ENCODE data around the gene LAMA1. TPM values are rescaled to one million over a fixed set of nuclear protein-coding genes. Genes with fewer than 3 reads are reported as not detected.

The LAMA1 gene
- total RNA-seq, 2 experiments from 2014 or later: not detected

- ChIA-PET CTCF (no interaction called here), POLR2A (no interaction called here)
- H3K36me3 Mint-ChIP-seq: no peaks in the 10 kb centered on the region
- no peak overlapping the region for H3K4me3 Mint-ChIP-seq
- H3K9me3 Mint-ChIP-seq: no peaks in the 10 kb centered on the region
- H3K27ac Mint-ChIP-seq: no peak overlapping the region
- H3K27me3 Mint-ChIP-seq: no peaks in the 10 kb centered on the region
- intact Hi-C loops (cut with micrococcal nuclease): no loop called here
- DNase-seq: no peak
- no peaks in the 10 kb centered on the region for H3K4me1 Mint-ChIP-seq (ENCODE audit: low read depth)
Observed at GRCh38 chr18:7062811-7063210, 54.8 kb downstream of the LAMA1 start.

- H3K4me1 Mint-ChIP-seq (ENCODE audit: low read depth): no peaks in the 10 kb centered on the region
- DNase-seq: no peak
- CTCF ChIA-PET: no interaction called here
- intact Hi-C loops (cut with micrococcal nuclease): no loop called here
- no peak overlapping the region for H3K27ac Mint-ChIP-seq
- no peaks in the 10 kb centered on the region for H3K27me3 Mint-ChIP-seq
- H3K4me3 Mint-ChIP-seq: no peak overlapping the region
- POLR2A ChIA-PET: no interaction called here
- H3K9me3 Mint-ChIP-seq: no peaks in the 10 kb centered on the region
- no peaks in the 10 kb centered on the region for H3K36me3 Mint-ChIP-seq
Observed at GRCh38 chr18:7062236-7062635, 55.4 kb downstream of the LAMA1 start.

DNA sequence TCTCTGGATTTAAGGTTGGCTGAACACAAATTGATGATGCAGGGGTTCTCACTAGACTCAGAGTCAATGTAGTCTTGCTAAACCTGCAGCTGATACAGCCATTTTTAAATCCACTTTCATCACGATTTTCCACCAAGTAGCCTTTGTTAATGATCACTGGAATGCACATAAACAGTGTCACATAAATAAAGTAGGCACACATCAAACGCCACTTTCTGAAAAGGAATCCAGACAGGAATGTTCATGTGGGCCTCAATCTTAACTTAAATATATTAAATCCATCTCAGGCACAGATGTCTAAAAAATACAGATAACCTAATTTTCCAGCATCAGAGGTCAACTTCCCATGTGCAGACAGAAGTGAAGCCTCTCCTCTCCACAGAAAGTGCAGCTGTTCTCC lies 58.3 kb downstream of the LAMA1 start:
- Mint-ChIP-seq H3K27me3 (no peaks in the 10 kb centered on the region), H3K4me1 (ENCODE audit: low read depth) (no peaks in the 10 kb centered on the region), H3K36me3 (no peaks in the 10 kb centered on the region), H3K4me3 (no peak overlapping the region), H3K27ac (no peak overlapping the region), H3K9me3 (peaks cover 5% of the 10 kb centered on the region)
- DNase-seq: no peak
- POLR2A ChIA-PET: no interaction called here
- CTCF ChIA-PET: no interaction called here
- intact Hi-C loops (cut with micrococcal nuclease): no loop called here

DNA sequence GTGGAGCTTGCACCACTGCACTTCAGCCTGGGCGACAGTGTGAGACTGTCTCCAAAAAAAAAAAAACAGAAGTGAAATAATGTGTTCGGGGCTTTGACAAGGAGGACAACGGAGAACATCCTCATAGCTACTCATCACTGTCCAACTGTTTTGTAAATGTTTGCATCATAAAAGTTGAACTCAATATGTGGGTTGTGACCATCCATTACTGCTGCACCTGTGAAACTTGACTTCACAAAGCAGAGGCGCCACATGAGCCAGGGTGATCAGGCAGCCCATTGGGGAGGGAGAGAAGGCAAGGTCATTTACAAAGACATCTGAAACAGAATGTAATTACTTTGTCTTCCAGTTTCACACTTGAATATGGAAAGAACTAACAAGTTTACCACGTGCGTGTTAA lies 61.6 kb downstream of the LAMA1 start:
- Mint-ChIP-seq H3K27me3 (no peaks in the 10 kb centered on the region), H3K27ac (no peak overlapping the region), H3K4me1 (ENCODE audit: low read depth) (no peaks in the 10 kb centered on the region), H3K9me3 (peaks cover 5% of the 10 kb centered on the region), H3K36me3 (no peaks in the 10 kb centered on the region), H3K4me3 (no peak overlapping the region)
- ChIA-PET POLR2A (no interaction called here), CTCF (no interaction called here)
- DNase-seq: no peak
- intact Hi-C loops (cut with micrococcal nuclease): no loop called here

- intact Hi-C loops (cut with micrococcal nuclease): no loop called here
- Mint-ChIP-seq H3K4me1 (ENCODE audit: low read depth) (no peaks in the 10 kb centered on the region), H3K4me3 (no peak overlapping the region), H3K27me3 (no peaks in the 10 kb centered on the region), H3K9me3 (peaks cover 13% of the 10 kb centered on the region), H3K36me3 (no peaks in the 10 kb centered on the region), H3K27ac (no peak overlapping the region)
- POLR2A ChIA-PET: no interaction called here
- CTCF ChIA-PET: no interaction called here
- DNase-seq: no peak
Observed at GRCh38 chr18:7049951-7050350, 67.6 kb downstream of the LAMA1 start.

- no peak overlapping the region for H3K4me3 Mint-ChIP-seq
- DNase-seq: no peak
- intact Hi-C loops (cut with micrococcal nuclease): no loop called here
- no peaks in the 10 kb centered on the region for H3K27me3 Mint-ChIP-seq
- H3K4me1 Mint-ChIP-seq (ENCODE audit: low read depth): no peaks in the 10 kb centered on the region
- ChIA-PET POLR2A (no interaction called here), CTCF (no interaction called here)
- H3K36me3 Mint-ChIP-seq: no peaks in the 10 kb centered on the region
- peaks cover 13% of the 10 kb centered on the region for H3K9me3 Mint-ChIP-seq
- no peak overlapping the region for H3K27ac Mint-ChIP-seq
Observed at GRCh38 chr18:7048081-7048480, 69.5 kb downstream of the LAMA1 start.

DNA sequence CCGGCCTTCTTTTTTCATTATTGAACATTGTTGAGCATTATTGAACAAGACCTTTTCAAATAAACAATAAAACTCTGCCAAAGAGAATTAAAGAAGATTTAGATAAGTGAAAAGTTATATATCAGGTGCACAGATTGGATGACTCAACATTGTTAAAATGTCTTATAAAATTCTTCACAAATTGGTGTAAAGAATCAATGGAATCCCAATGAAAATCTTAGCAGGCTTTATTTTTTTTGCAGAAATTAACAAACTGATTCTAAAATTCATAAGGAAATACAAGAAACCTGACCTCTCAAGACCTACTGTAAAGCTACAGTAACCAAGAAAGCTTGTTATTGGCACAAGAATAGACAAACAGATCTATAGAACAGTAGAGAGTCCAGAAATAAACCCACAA lies 70.3 kb downstream of the LAMA1 start:
- Mint-ChIP-seq H3K36me3 (no peaks in the 10 kb centered on the region), H3K9me3 (peaks cover 13% of the 10 kb centered on the region), H3K27me3 (no peaks in the 10 kb centered on the region), H3K4me3 (no peak overlapping the region), H3K27ac (no peak overlapping the region), H3K4me1 (ENCODE audit: low read depth) (no peaks in the 10 kb centered on the region)
- ChIA-PET CTCF (no interaction called here), POLR2A (no interaction called here)
- DNase-seq: no peak
- intact Hi-C loops (cut with micrococcal nuclease): no loop called here

GRCh38 chr18:7038330-7038851 lies 79.2 kb downstream of the LAMA1 start:
- H3K36me3 Mint-ChIP-seq: no peaks in the 10 kb centered on the region
- POLR2A ChIA-PET: no interaction called here
- H3K4me3 Mint-ChIP-seq: no peak overlapping the region

DNA sequence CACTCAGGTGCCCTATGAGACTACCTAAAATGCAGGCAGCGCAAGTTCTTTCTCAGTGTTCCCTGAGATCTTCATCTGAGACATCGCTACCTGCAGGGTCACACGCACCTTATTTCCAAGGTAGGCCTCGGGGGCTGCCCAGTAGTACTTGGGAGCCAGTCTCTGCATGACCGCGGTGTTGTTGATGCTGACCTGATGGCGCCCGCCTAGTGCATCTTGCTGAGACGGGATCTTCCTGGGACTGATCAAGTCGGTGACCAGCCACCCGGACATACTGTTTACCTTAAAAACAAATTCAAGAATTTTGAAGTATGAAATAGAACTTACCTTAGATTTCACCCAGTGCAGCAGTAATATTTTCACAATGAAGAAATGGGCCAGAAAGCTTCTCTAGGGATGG lies 80.1 kb downstream of the LAMA1 start:
- no peak for DNase-seq
- H3K4me3 Mint-ChIP-seq: no peak overlapping the region
- POLR2A ChIA-PET: no interaction called here
- no peak overlapping the region for H3K27ac Mint-ChIP-seq
- CTCF ChIA-PET: no interaction called here
- intact Hi-C loops (cut with micrococcal nuclease): no loop called here
- H3K4me1 Mint-ChIP-seq (ENCODE audit: low read depth): no peaks in the 10 kb centered on the region
- no peaks in the 10 kb centered on the region for H3K27me3 Mint-ChIP-seq
- peaks cover 2% of the 10 kb centered on the region for H3K9me3 Mint-ChIP-seq
- H3K36me3 Mint-ChIP-seq: no peaks in the 10 kb centered on the region

More at GRCh38 chr18:7038330-7038851, 79.2 kb downstream of the LAMA1 start:
- CTCF ChIA-PET: no interaction called here
- no peak for DNase-seq
- Mint-ChIP-seq H3K27me3 (no peaks in the 10 kb centered on the region), H3K27ac (no peak overlapping the region), H3K4me1 (ENCODE audit: low read depth) (no peaks in the 10 kb centered on the region), H3K9me3 (peaks cover 2% of the 10 kb centered on the region)
- intact Hi-C loops (cut with micrococcal nuclease): no loop called here

GRCh38 chr18:7035807-7036206 lies 81.8 kb downstream of the LAMA1 start:
- Mint-ChIP-seq H3K36me3 (no peaks in the 10 kb centered on the region), H3K9me3 (peaks cover 2% of the 10 kb centered on the region), H3K4me1 (ENCODE audit: low read depth) (no peaks in the 10 kb centered on the region), H3K27me3 (no peaks in the 10 kb centered on the region), H3K4me3 (no peak overlapping the region), H3K27ac (no peak overlapping the region)
- intact Hi-C loops (cut with micrococcal nuclease): no loop called here
- no peak for DNase-seq
- ChIA-PET POLR2A (no interaction called here), CTCF (no interaction called here)

DNA sequence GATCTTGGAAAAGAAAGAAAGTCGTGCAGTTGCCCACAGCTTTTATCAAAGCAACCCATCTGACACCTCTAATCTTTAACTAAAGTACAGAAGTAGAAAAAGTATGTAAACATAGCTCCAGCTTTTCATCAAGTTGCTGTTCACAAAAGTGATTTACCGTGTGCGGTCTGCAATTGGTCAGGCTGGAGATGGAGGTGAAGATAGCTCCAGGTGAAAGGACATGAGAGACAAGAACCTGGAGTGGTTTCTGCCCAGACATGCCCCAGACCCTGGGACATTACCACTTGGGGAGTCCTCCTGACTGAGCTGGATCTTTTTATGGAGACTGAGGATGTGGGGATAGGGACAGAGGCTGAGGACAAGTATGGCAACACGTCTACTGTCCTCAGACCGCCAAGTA lies 82.7 kb downstream of the LAMA1 start:
- ChIA-PET POLR2A (no interaction called here), CTCF (no interaction called here)
- H3K27me3 Mint-ChIP-seq: no peaks in the 10 kb centered on the region

DNA sequence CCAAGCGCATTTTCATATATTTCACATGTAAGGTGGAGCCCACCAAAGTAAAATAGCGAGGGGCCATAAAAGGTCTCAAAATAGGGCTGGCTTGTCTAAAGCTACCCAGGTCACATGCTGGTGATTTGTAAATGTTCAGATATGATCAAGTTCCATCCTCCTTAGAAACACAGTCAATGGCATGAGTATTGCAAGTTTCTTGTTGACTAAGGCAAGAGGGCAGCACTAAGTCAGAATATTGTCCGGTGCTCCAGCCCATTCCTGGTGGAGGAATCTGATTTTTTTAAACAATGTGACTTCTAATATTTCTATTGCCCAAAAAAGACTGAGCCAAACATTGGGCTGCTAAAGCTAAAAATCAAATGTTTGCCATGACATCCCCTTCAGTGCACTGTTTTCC lies 85.1 kb downstream of the LAMA1 start:
- intact Hi-C loops (cut with micrococcal nuclease): no loop called here
- H3K9me3 Mint-ChIP-seq: peaks cover under 1% of the 10 kb centered on the region
- ChIA-PET POLR2A (no interaction called here), CTCF (no interaction called here)
- no peak overlapping the region for H3K4me3 Mint-ChIP-seq
- no peaks in the 10 kb centered on the region for H3K4me1 Mint-ChIP-seq (ENCODE audit: low read depth)
- DNase-seq: no peak
- H3K27ac Mint-ChIP-seq: no peak overlapping the region
- no peaks in the 10 kb centered on the region for H3K36me3 Mint-ChIP-seq
- H3K27me3 Mint-ChIP-seq: no peaks in the 10 kb centered on the region

More for the DNA sequence above, 82.7 kb downstream of the LAMA1 start:
- H3K4me1 Mint-ChIP-seq (ENCODE audit: low read depth): no peaks in the 10 kb centered on the region
- intact Hi-C loops (cut with micrococcal nuclease): no loop called here
- no peak overlapping the region for H3K4me3 Mint-ChIP-seq
- DNase-seq: no peak
- H3K36me3 Mint-ChIP-seq: no peaks in the 10 kb centered on the region
- peaks cover 2% of the 10 kb centered on the region for H3K9me3 Mint-ChIP-seq
- H3K27ac Mint-ChIP-seq: no peak overlapping the region

- intact Hi-C loops (cut with micrococcal nuclease): no loop called here
Observed at GRCh38 chr18:7028625-7029024, 89.0 kb downstream of the LAMA1 start.

DNA sequence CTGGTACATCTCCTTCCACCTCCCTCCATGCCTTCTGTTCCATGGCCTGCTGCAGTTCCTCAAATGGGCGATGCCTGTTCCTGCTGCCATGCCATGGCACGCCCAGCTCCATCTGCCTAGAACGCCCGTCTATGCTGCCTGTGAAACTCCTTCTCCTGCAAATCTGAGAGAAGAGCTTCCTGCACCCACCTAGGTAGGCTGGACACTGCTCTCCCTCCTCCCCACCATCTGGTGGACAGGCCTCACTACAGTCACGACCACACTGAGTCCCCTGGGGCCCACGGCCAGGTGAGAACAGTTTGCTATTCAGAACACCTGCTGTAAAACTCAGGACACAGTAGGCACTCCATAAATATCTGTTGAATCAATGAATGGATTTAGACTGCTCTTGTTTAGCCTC lies 92.4 kb downstream of the LAMA1 start:
- intact Hi-C loops (cut with micrococcal nuclease): no loop called here
- no peak overlapping the region for H3K4me3 Mint-ChIP-seq
- no peaks in the 10 kb centered on the region for H3K27me3 Mint-ChIP-seq
- H3K36me3 Mint-ChIP-seq: no peaks in the 10 kb centered on the region
- no peak overlapping the region for H3K27ac Mint-ChIP-seq
- ChIA-PET POLR2A (no interaction called here), CTCF (no interaction called here)
- no peaks in the 10 kb centered on the region for H3K4me1 Mint-ChIP-seq (ENCODE audit: low read depth)
- no peak for DNase-seq
- H3K9me3 Mint-ChIP-seq: no peaks in the 10 kb centered on the region

More at GRCh38 chr18:7028625-7029024, 89.0 kb downstream of the LAMA1 start:
- Mint-ChIP-seq H3K27ac (no peak overlapping the region), H3K27me3 (no peaks in the 10 kb centered on the region), H3K4me1 (ENCODE audit: low read depth) (no peaks in the 10 kb centered on the region), H3K4me3 (no peak overlapping the region), H3K9me3 (no peaks in the 10 kb centered on the region), H3K36me3 (no peaks in the 10 kb centered on the region)
- no peak for DNase-seq
- ChIA-PET CTCF (no interaction called here), POLR2A (no interaction called here)

All from activated CD4-positive, alpha-beta memory T cell treated with anti-CD3 and anti-CD28 coated beads for 36 hours (primary cell).